ENCODE results near the gene SGSM2. TPM values are rescaled to one million over a fixed set of nuclear protein-coding genes. Genes with fewer than 3 reads are reported as not detected.

The SGSM2 gene
- total RNA-seq, 1 experiment from 2014 or later, result 49.0 TPM

DNA sequence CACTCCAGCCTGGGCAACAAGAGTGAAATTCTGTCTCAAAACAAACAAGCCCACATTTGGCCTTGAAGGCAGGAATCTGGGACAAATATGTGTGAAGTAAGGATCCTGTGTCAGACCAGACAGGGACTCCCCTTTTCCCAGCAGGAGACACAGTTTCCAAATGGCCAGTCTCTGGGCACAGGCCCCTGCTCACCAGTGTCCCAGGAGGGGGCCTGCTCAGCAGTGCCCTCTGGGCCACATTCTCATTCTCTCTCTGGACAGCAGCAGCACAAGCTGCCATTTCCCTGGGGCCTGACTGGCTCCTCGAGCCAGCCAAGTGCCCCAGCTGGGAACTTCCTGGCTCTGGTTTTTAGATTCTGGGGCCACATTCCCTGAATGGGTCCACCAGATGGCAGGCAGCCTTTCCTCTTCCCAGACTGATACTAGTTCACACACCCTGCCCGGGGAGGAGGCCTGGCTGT lies 75.3 kb downstream of the SGSM2 start:
- in situ Hi-C loops (cut with HindIII; ENCODE audit: low pct_unique_long_range_greater_than_20kb, low sequenced_read_pairs), result no loop called here
- Histone ChIP-seq H3K27me3 (ENCODE audit: control insufficient read depth, insufficient read depth, low read length) (no peaks in the 10 kb centered on the region), H3K4me1 (ENCODE audit: control insufficient read depth, insufficient read depth, low read length) (no peaks in the 10 kb centered on the region), H3K27ac (ENCODE audit: low read length) (no peak overlapping the region), H3K36me3 (ENCODE audit: control insufficient read depth, insufficient read depth, low read length) (no peaks in the 10 kb centered on the region), H3K4me3 (ENCODE audit: low read depth in 2 of 2, low read length in 2 of 2) (no peak overlapping the region), H3K9me3 (ENCODE audit: control insufficient read depth, insufficient read depth, low read depth, low read length) (no peaks in the 10 kb centered on the region)
- TSS peak; percentile 61 for BruUV-seq (replicated peaks)
- ATAC-seq (no peak), DNase-seq (ENCODE audit: low read depth, low spot score) (no peak)
- ChIA-PET CTCF (interaction anchor here (0.8 kb wide), 1 partner anchor 30 kb away, joined by 3 read pairs; no protein-coding TSS in a partner anchor), POLR2A (no interaction called here)
- intact Hi-C loops (cut with micrococcal nuclease; ENCODE audit: unreplicated experiment), result no loop called here
- TF ChIP-seq SIN3A (IDR thresholded peaks at IDR 0.05; ENCODE audit: borderline replicate concordance, insufficient read depth, low read depth, low read length), result no peak
- TF ChIP-seq, protein P1, sequence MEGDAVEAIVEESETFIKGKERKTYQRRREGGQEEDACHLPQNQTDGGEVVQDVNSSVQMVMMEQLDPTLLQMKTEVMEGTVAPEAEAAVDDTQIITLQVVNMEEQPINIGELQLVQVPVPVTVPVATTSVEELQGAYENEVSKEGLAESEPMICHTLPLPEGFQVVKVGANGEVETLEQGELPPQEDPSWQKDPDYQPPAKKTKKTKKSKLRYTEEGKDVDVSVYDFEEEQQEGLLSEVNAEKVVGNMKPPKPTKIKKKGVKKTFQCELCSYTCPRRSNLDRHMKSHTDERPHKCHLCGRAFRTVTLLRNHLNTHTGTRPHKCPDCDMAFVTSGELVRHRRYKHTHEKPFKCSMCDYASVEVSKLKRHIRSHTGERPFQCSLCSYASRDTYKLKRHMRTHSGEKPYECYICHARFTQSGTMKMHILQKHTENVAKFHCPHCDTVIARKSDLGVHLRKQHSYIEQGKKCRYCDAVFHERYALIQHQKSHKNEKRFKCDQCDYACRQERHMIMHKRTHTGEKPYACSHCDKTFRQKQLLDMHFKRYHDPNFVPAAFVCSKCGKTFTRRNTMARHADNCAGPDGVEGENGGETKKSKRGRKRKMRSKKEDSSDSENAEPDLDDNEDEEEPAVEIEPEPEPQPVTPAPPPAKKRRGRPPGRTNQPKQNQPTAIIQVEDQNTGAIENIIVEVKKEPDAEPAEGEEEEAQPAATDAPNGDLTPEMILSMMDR (IDR thresholded peaks at IDR 0.05), result no peak
- TF ChIP-seq, protein P2, sequence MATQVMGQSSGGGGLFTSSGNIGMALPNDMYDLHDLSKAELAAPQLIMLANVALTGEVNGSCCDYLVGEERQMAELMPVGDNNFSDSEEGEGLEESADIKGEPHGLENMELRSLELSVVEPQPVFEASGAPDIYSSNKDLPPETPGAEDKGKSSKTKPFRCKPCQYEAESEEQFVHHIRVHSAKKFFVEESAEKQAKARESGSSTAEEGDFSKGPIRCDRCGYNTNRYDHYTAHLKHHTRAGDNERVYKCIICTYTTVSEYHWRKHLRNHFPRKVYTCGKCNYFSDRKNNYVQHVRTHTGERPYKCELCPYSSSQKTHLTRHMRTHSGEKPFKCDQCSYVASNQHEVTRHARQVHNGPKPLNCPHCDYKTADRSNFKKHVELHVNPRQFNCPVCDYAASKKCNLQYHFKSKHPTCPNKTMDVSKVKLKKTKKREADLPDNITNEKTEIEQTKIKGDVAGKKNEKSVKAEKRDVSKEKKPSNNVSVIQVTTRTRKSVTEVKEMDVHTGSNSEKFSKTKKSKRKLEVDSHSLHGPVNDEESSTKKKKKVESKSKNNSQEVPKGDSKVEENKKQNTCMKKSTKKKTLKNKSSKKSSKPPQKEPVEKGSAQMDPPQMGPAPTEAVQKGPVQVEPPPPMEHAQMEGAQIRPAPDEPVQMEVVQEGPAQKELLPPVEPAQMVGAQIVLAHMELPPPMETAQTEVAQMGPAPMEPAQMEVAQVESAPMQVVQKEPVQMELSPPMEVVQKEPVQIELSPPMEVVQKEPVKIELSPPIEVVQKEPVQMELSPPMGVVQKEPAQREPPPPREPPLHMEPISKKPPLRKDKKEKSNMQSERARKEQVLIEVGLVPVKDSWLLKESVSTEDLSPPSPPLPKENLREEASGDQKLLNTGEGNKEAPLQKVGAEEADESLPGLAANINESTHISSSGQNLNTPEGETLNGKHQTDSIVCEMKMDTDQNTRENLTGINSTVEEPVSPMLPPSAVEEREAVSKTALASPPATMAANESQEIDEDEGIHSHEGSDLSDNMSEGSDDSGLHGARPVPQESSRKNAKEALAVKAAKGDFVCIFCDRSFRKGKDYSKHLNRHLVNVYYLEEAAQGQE (IDR thresholded peaks at IDR 0.05; ENCODE audit: insufficient read depth in 1 of 2, low read depth in 2 of 2, low read length in 1 of 2), result no peak
- TF ChIP-seq TCF7L2 (IDR thresholded peaks at IDR 0.05; ENCODE audit: low read depth, low read length), result no peak
- no peak for TF ChIP-seq POLR2AphosphoS5 (IDR thresholded peaks at IDR 0.05; ENCODE audit: low read depth, low read length)

- CTCF ChIA-PET, result interaction anchor here (2.8 kb wide), 1 partner anchor 32 kb away, joined by 58 read pairs; no protein-coding TSS in a partner anchor
- no TSS peak for BruUV-seq (replicated peaks)
- TF ChIP-seq, protein P1 (IDR thresholded peaks at IDR 0.05), result no peak
- TF ChIP-seq, protein P2 (IDR thresholded peaks at IDR 0.05; ENCODE audit: insufficient read depth in 1 of 2, low read depth in 2 of 2, low read length in 1 of 2), result no peak
- TF ChIP-seq SIN3A (IDR thresholded peaks at IDR 0.05; ENCODE audit: borderline replicate concordance, insufficient read depth, low read depth, low read length), result no peak
- TF ChIP-seq TCF7L2 (IDR thresholded peaks at IDR 0.05; ENCODE audit: low read depth, low read length), result no peak
- TF ChIP-seq POLR2AphosphoS5 (IDR thresholded peaks at IDR 0.05; ENCODE audit: low read depth, low read length), result no peak
- H3K9me3 ChIP-seq (ENCODE audit: control insufficient read depth, insufficient read depth, low read depth, low read length), result no peaks in the 10 kb centered on the region
- POLR2A ChIA-PET, result no interaction called here
- peaks cover 2% of the 10 kb centered on the region; the same call in 1 of the 2 replicates for H3K36me3 ChIP-seq (ENCODE audit: control insufficient read depth, insufficient read depth, low read length)
- intact Hi-C loops (cut with micrococcal nuclease; ENCODE audit: unreplicated experiment) (no loop called here), in situ Hi-C loops (cut with HindIII; ENCODE audit: low pct_unique_long_range_greater_than_20kb, low sequenced_read_pairs) (no loop called here)
- DNase-seq (ENCODE audit: low read depth, low spot score) (no peak), ATAC-seq (no peak)
- H3K27me3 ChIP-seq (ENCODE audit: control insufficient read depth, insufficient read depth, low read length), result no peaks in the 10 kb centered on the region
- no peaks in the 10 kb centered on the region for H3K4me1 ChIP-seq (ENCODE audit: control insufficient read depth, insufficient read depth, low read length)
- H3K27ac ChIP-seq (ENCODE audit: low read length), result no peak overlapping the region
- no peak overlapping the region for H3K4me3 ChIP-seq (ENCODE audit: low read depth in 2 of 2, low read length in 2 of 2)
Measured at GRCh38 chr17:2414446-2415064, 77.3 kb downstream of the SGSM2 start.
